Upper lobe of left lung (tissue), 6 donors: Measurements from ENCODE around the gene KIAA0232. TPM values are rescaled to one million over a fixed set of nuclear protein-coding genes. Genes with fewer than 3 reads are reported as not detected.
A peak's percentile ranks its signal among the peaks of the same experiment; 100 is the strongest.

Source experiments
- ATAC-seq, 2 donors: fragments of 200-7000 bp; cut with Tn5 transposase; one replicate each; pipeline ENCODE4 v1.9.1; 2022; ENCODE audit warnings: mild to moderate bottlenecking in 2 of 2, moderate library complexity in 2 of 2; ENCODE audit not compliant: low FRiP score in 2 of 2
- DNase-seq, 2 donors: peaks; one replicate each; pipeline ENCODE4 v3.0.0-alpha.2; 2019 to 2020
- H3K27ac ChIP-seq, 4 donors: fragments of 200-600 bp; sonication (generic); one replicate each; pipeline ENCODE4 v1.5.1; 2016 to 2019
- H3K27me3 ChIP-seq, 4 donors: fragments of 200-600 bp; sonication (generic); one replicate each; pipeline ENCODE4 v1.5.1; 2017 to 2019
- H3K36me3 ChIP-seq, 4 donors: fragments of 200-600 bp; sonication (generic); one replicate each; pipeline ENCODE4 v1.5.1; 2016 to 2019
- H3K4me1 ChIP-seq, 4 donors: fragments of 200-600 bp; sonication (generic); one replicate each; pipeline ENCODE4 v1.5.1; 2018 to 2019
- H3K4me3 ChIP-seq, 4 donors: fragments of 200-600 bp; sonication (generic); one replicate each; pipeline ENCODE4 v1.5.1; 2017 to 2019; ENCODE audit warnings: mild to moderate bottlenecking in 2 of 4, moderate library complexity in 1 of 4
- H3K9me3 ChIP-seq, 4 donors: fragments of 200-600 bp; sonication (generic); one replicate each; pipeline ENCODE4 v1.5.1; 2018 to 2019
- CTCF ChIP-seq, 6 experiments: fragments of 450-650 bp in 4 of 6; fragments of 200-600 bp in 2 of 6; sonication (generic) in 2 of 6; IDR thresholded peaks; one replicate each; pipeline ENCODE4 v1.5.1; 2016 to 2019; ENCODE audit warnings: antibody characterized with exemption in 6 of 6
- EP300 ChIP-seq, 4 donors: sonication (generic); formaldehyde crosslinking; IDR thresholded peaks; one replicate each; pipeline ENCODE4 v1.5.1; 2017; ENCODE audit warnings: antibody characterized with exemption in 4 of 4, control low read depth in 2 of 4
- POLR2A ChIP-seq, 4 donors: fragments of 450-650 bp; IDR thresholded peaks; one replicate each; pipeline ENCODE4 v1.5.1; 2016 to 2017; ENCODE audit warnings: antibody characterized with exemption in 4 of 4, mild to moderate bottlenecking in 2 of 4
- POLR2AphosphoS5 ChIP-seq, 2 donors: sonication (generic); formaldehyde crosslinking; IDR thresholded peaks; one replicate each; pipeline ENCODE4 v1.5.1; 2017; ENCODE audit warnings: antibody characterized with exemption in 2 of 2
- WGBS, 2 donors: methylation state at CpG; one replicate each; pipeline ENCODE4 v1.1.5; 2017 to 2018; 5-methylcytosine and 5-hydroxymethylcytosine counted together
- total RNA-seq, 6 donors: library from RNA; depleted of rRNA in 4 of 6; stranded (reverse); fragments of >200 nt in 4 of 6; gene quantifications; one replicate each; pipeline versions ENCODE4 v1.1.0 to v1.2.1, GENCODE V29; 2016 to 2021
- donor health status: DM: no; HTN: no; CAD: no; lungs with moderate emphysema.
- donor health status: DM: no; HTN: yes; CAD: no; lungs with severe emphysema.

The KIAA0232 gene
- total RNA-seq, 6 donors from 2014 or later, result 22.6 to 45.0 (median 24.4) TPM

GRCh38 chr4:6929339-6929811, 146.8 kb downstream of the KIAA0232 start:
- 78 to 87% methylated on average over 6 to 9 of the region's 9 CpGs for WGBS, 2 donors
- Histone ChIP-seq H3K9me3 (no peaks in the 10 kb centered on the region), H3K27me3 (no peaks in the 10 kb centered on the region), H3K4me1 (peaks cover 30 to 65% (median 40%) of the 10 kb centered on the region in 4 donors), H3K27ac (peak overlapping the region; percentile 3 to 39 (median 26)), H3K4me3 (no peak overlapping the region), H3K36me3 (peaks cover 0 to 9% (median 5%) of the 10 kb centered on the region in 4 donors)
- DNase-seq, result no peak
- no peak for TF ChIP-seq POLR2AphosphoS5 (IDR thresholded peaks at IDR 0.05)
- TF ChIP-seq EP300 (IDR thresholded peaks at IDR 0.05), result no peak
- TF ChIP-seq POLR2A (IDR thresholded peaks at IDR 0.05), result no peak
- TF ChIP-seq CTCF (IDR thresholded peaks at IDR 0.05), result no peak
- no peak for ATAC-seq

- DNase-seq (no peak), ATAC-seq (peak in 1 of 2 donors; percentile 4)
- Histone ChIP-seq H3K27me3 (no peaks in the 10 kb centered on the region), H3K36me3 (peaks cover 0 to 3% (median 1%) of the 10 kb centered on the region in 4 donors), H3K4me1 (peaks cover 30 to 60% (median 36%) of the 10 kb centered on the region in 4 donors), H3K4me3 (no peak overlapping the region), H3K9me3 (no peaks in the 10 kb centered on the region), H3K27ac (peak overlapping the region; percentile 3 to 58 (median 31))
- 72 to 83% methylated on average over 15 of the region's 15 CpGs for WGBS, 2 donors
- TF ChIP-seq POLR2AphosphoS5 (IDR thresholded peaks at IDR 0.05) (no peak), POLR2A (IDR thresholded peaks at IDR 0.05) (peak in 1 of 4 donors; percentile 29)
These were observed 147.4 kb downstream of the KIAA0232 start for GRCh38 chr4:6929812-6930464.

- Histone ChIP-seq H3K36me3 (peaks cover 0 to 3% (median 0%) of the 10 kb centered on the region in 4 donors), H3K27me3 (no peaks in the 10 kb centered on the region), H3K9me3 (no peaks in the 10 kb centered on the region), H3K4me3 (no peak overlapping the region), H3K27ac (no peak overlapping the region), H3K4me1 (peaks cover 20 to 39% (median 26%) of the 10 kb centered on the region in 4 donors)
- TF ChIP-seq POLR2A (IDR thresholded peaks at IDR 0.05) (no peak), EP300 (IDR thresholded peaks at IDR 0.05) (no peak), POLR2AphosphoS5 (IDR thresholded peaks at IDR 0.05) (no peak), CTCF (IDR thresholded peaks at IDR 0.05) (no peak)
- no peak for DNase-seq
- WGBS, 2 donors, result 100% methylated on average over 2 to 3 of the region's 3 CpGs
- ATAC-seq, result no peak
These were observed 149.9 kb downstream of the KIAA0232 start for GRCh38 chr4:6932475-6932874.

GRCh38 chr4:6932918-6933317, 150.4 kb downstream of the KIAA0232 start:
- ATAC-seq, result no peak
- 95% methylated on average over 3 of the region's 3 CpGs for WGBS, 2 donors

More at GRCh38 chr4:6932918-6933317, 150.4 kb downstream of the KIAA0232 start:
- no peaks in the 10 kb centered on the region for H3K27me3 ChIP-seq
- H3K9me3 ChIP-seq, result no peaks in the 10 kb centered on the region
- DNase-seq, result no peak
- H3K4me3 ChIP-seq, result no peak overlapping the region
- H3K27ac ChIP-seq, result no peak overlapping the region
- no peak for TF ChIP-seq POLR2A (IDR thresholded peaks at IDR 0.05)
- TF ChIP-seq CTCF (IDR thresholded peaks at IDR 0.05), result no peak
- TF ChIP-seq EP300 (IDR thresholded peaks at IDR 0.05), result no peak
- no peak for TF ChIP-seq POLR2AphosphoS5 (IDR thresholded peaks at IDR 0.05)
- H3K4me1 ChIP-seq, result peaks cover 22 to 39% (median 26%) of the 10 kb centered on the region in 4 donors
- peaks cover 0 to 3% (median 0%) of the 10 kb centered on the region in 4 donors for H3K36me3 ChIP-seq

Other genes with a start within 250 kb of the KIAA0232 start
- 10 to 100 TPM; 17.4 to 44.0 (median 35.4) TPM for gene MAN2B2, start 207.5 kb upstream of the KIAA0232 start, total RNA-seq
- 100 to 1,000 TPM; 129 to 256 (median 220) TPM for gene MRFAP1, start 142.0 kb upstream of the KIAA0232 start, total RNA-seq
- 10 to 100 TPM in 2 of 6 donors, 1 to 10 TPM in 2, not detected in 2; 4.1 to 22.4 (median 13.3) TPM for gene S100P, start 88.8 kb upstream of the KIAA0232 start, total RNA-seq
- 10 to 100 TPM; 24.6 to 71.3 (median 50.8) TPM for gene MRFAP1L1, start 72.9 kb upstream of the KIAA0232 start, total RNA-seq
- 10 to 100 TPM; 11.5 to 26.8 (median 15.3) TPM for gene BLOC1S4, start 66.6 kb upstream of the KIAA0232 start, total RNA-seq
- gene TBC1D14, start 127.1 kb downstream of the KIAA0232 start, total RNA-seq, result 10 to 100 TPM; 47.7 to 61.8 (median 57.8) TPM